SK-N-SH (cell line): ENCODE measurements around the gene GAMT. TPM values are rescaled to one million over a fixed set of nuclear protein-coding genes. Genes with fewer than 3 reads are reported as not detected.
A peak's percentile ranks its signal among the peaks of the same experiment; 100 is the strongest.

Source experiments
- CTCF ChIA-PET: fragments of 300-600, 350-600 bp; formaldehyde crosslinking; extraction: SDS; loops from one replicate; lab custom pipeline; 2021; lab: Yijun Ruan, JAX
- POLR2A ChIA-PET: fragments of 350-600 bp; sonication (Branson Sonifier 250); formaldehyde crosslinking; extraction: SDS; loops from one replicate; lab custom pipeline; 2020; ENCODE audit warnings: antibody characterized with exemption, inconsistent platforms; lab: Yijun Ruan, JAX
- DNase-seq: peaks from one replicate; pipeline ENCODE4 v3.0.0; 2012
- H2AFZ ChIP-seq: fragments of 200-600 bp; sonication (generic); 2 replicates; pipeline ENCODE4 v1.8.1; 2016; ENCODE audit warnings: antibody characterized with exemption, mild to moderate bottlenecking, low read depth
- H3F3A ChIP-seq: fragments of 200-600 bp; sonication (generic); replicated peaks from 2 replicates; pipeline ENCODE3; 2016; ENCODE audit warnings: antibody characterized with exemption, mild to moderate bottlenecking; ENCODE audit not compliant: insufficient read depth
- H3K27ac ChIP-seq, 2 experiments: fragments of 200-500 bp in 1 of 2; fragments of 200-600 bp in 1 of 2; sonication (Bioruptor generic) in 1 of 2; sonication (generic), shearing (Covaris generic) in 1 of 2; 2 replicates each; pipeline versions ENCODE4 v1.5.1 to v1.6.1; 2014 to 2016; ENCODE audit warnings: low read depth in 2 of 2, inconsistent platforms in 1 of 2, low read length in 1 of 2, mild to moderate bottlenecking in 1 of 2, mixed read lengths in 1 of 2
- H3K27me3 ChIP-seq: fragments of 200-600 bp; sonication (generic), shearing (Covaris generic); 2 replicates; pipeline ENCODE4 v1.6.1; 2016; ENCODE audit warnings: mixed run types; ENCODE audit not compliant: insufficient read depth
- H3K36me3 ChIP-seq, 2 experiments: fragments of 200-500 bp in 1 of 2; fragments of 200-600 bp in 1 of 2; sonication (Bioruptor generic) in 1 of 2; sonication (generic) in 1 of 2; replicated peaks in 1 of 2; 2 replicates each; pipeline versions ENCODE3 to v1.5.1; 2014 to 2016; ENCODE audit warnings: low read length in 1 of 2, mild to moderate bottlenecking in 1 of 2; ENCODE audit not compliant: insufficient read depth in 2 of 2, control insufficient read depth in 1 of 2
- H3K4me1 ChIP-seq, 2 experiments: fragments of 200-500 bp in 1 of 2; fragments of 200-600 bp in 1 of 2; sonication (Bioruptor generic) in 1 of 2; sonication (generic), shearing (Covaris generic) in 1 of 2; 2 replicates each; pipeline versions ENCODE4 v1.5.1 to v1.6.1; 2014 to 2016; ENCODE audit warnings: low read depth in 1 of 2, low read length in 1 of 2, mixed run types in 1 of 2; ENCODE audit not compliant: insufficient read depth in 2 of 2, control insufficient read depth in 1 of 2
- H3K4me2 ChIP-seq: fragments of 200-600 bp; sonication (generic), shearing (Covaris generic); 2 replicates; pipeline ENCODE4 v1.6.1; 2017; ENCODE audit warnings: mixed run types
- H3K4me3 ChIP-seq, 2 experiments: fragments of 200-500 bp in 1 of 2; fragments of 200-600 bp in 1 of 2; sonication (Bioruptor generic) in 1 of 2; sonication (generic), shearing (Covaris generic) in 1 of 2; 2 replicates each; pipeline versions ENCODE4 v1.5.1 to v1.8.1; 2014 to 2016; ENCODE audit warnings: low read depth in 2 of 2, inconsistent platforms in 1 of 2, low read length in 1 of 2, mild to moderate bottlenecking in 1 of 2, mixed read lengths in 1 of 2, moderate library complexity in 1 of 2
- H3K79me2 ChIP-seq: fragments of 200-600 bp; sonication (generic); 2 replicates; pipeline ENCODE4 v1.8.1; 2017; ENCODE audit warnings: mild to moderate bottlenecking; ENCODE audit not compliant: insufficient read depth
- H3K9ac ChIP-seq: fragments of 200-600 bp; sonication (generic); 2 replicates; pipeline ENCODE4 v1.6.1; 2017; ENCODE audit warnings: mixed run types
- H3K9me2 ChIP-seq: fragments of 200-600 bp; sonication (generic); 2 replicates; pipeline ENCODE4 v1.6.1; 2017; ENCODE audit warnings: mixed run types
- H3K9me3 ChIP-seq: fragments of 200-600 bp; sonication (generic); 2 replicates; pipeline ENCODE4 v1.6.1; 2017; ENCODE audit warnings: mixed run types, mild to moderate bottlenecking, moderate library complexity
- H4K20me1 ChIP-seq: fragments of 200-600 bp; sonication (generic); 2 replicates; pipeline ENCODE4 v1.6.1; 2017; ENCODE audit warnings: mild to moderate bottlenecking, mixed run types; ENCODE audit not compliant: insufficient read depth
- CHD2 ChIP-seq: fragments of 150-350 bp; IDR thresholded peaks from 2 replicates; pipeline ENCODE4 v1.6.1; 2018; ENCODE audit warnings: low read length; ENCODE audit not compliant: partially characterized antibody
- EP300 ChIP-seq, 2 experiments: IDR thresholded peaks; 2 replicates each; pipeline versions ENCODE4 v1.4.0 to v1.6.1; 2012; ENCODE audit warnings: borderline replicate concordance in 1 of 2, low read depth in 1 of 2, low read length in 1 of 2
- FOSL2 ChIP-seq: IDR thresholded peaks from 2 replicates; pipeline ENCODE4 v1.4.0; 2012; ENCODE audit warnings: low read depth, mild to moderate bottlenecking, moderate library complexity, borderline replicate concordance
- FOXJ3 ChIP-seq: sonication (generic); formaldehyde crosslinking; IDR thresholded peaks from 2 replicates; pipeline ENCODE4 v1.5.1; 2020; ENCODE audit warnings: mild to moderate bottlenecking, missing genetic modification reagents
- FOXM1 ChIP-seq: IDR thresholded peaks from 2 replicates; pipeline ENCODE4 v1.4.0; 2012; ENCODE audit warnings: low read depth, mild to moderate bottlenecking
- GATA2 ChIP-seq: sonication (generic); formaldehyde crosslinking; IDR thresholded peaks from 2 replicates; pipeline ENCODE4 v1.5.0; 2020; ENCODE audit warnings: mild to moderate bottlenecking, missing genetic modification reagents
- MEF2A ChIP-seq: IDR thresholded peaks from 2 replicates; pipeline ENCODE4 v1.4.0; 2012; ENCODE audit warnings: low read depth, borderline replicate concordance
- NFIC ChIP-seq: IDR thresholded peaks from 2 replicates; pipeline ENCODE4 v1.4.0; 2012; ENCODE audit warnings: borderline replicate concordance
- NRF1 ChIP-seq: IDR thresholded peaks from 2 replicates; pipeline ENCODE4 v1.6.1; 2012; ENCODE audit warnings: low read depth, mild to moderate bottlenecking, low read length
- POLR2AphosphoS5 ChIP-seq: IDR thresholded peaks from 2 replicates; pipeline ENCODE4 v1.6.1; 2012; ENCODE audit warnings: low read depth, low read length
- RCOR1 ChIP-seq: fragments of 150-350 bp; IDR thresholded peaks from 2 replicates; pipeline ENCODE4 v1.6.1; 2017; ENCODE audit warnings: antibody characterized with exemption, low read length
- RXRA ChIP-seq: IDR thresholded peaks from 2 replicates; pipeline ENCODE4 v1.4.0; 2012; ENCODE audit warnings: low read depth, mild to moderate bottlenecking, borderline replicate concordance
- TCF12 ChIP-seq: IDR thresholded peaks from 2 replicates; pipeline ENCODE4 v1.4.0; 2012
- WGBS: methylation state at CpG from one replicate; pipeline ENCODE4 v1.1.6; 2017; ENCODE audit warnings: low lambda C conversion rate; 5-methylcytosine and 5-hydroxymethylcytosine counted together
- polyA plus RNA-seq, 3 experiments: library from polyadenylated mRNA; depleted of rRNA; stranded (reverse); fragments of >200 nt; gene quantifications; 2 replicates each; pipeline ENCODE4 v1.2.3, GENCODE V29; 2012
- TF ChIP-seq, protein P1 (sequence below): IDR thresholded peaks from 2 replicates; pipeline ENCODE4 v1.6.1; 2012; ENCODE audit warnings: mild to moderate bottlenecking, low read depth, low read length, moderate library complexity
- TF ChIP-seq, protein P2 (sequence below): fragments of 200-600 bp; sonication (generic); IDR thresholded peaks from 2 replicates; pipeline ENCODE4 v1.6.1; 2017; ENCODE audit warnings: antibody characterized with exemption, mild to moderate bottlenecking, moderate library complexity
- TF ChIP-seq, protein P3 (sequence below): IDR thresholded peaks from 2 replicates; pipeline ENCODE4 v1.4.0; 2012; ENCODE audit warnings: low read depth, borderline replicate concordance
- TF ChIP-seq, protein P4 (sequence below): fragments of 150-350 bp; IDR thresholded peaks from 2 replicates; pipeline ENCODE4 v1.6.1; 2016; ENCODE audit warnings: mild to moderate bottlenecking, low read depth, low read length
- TF ChIP-seq, protein P5 (sequence below): IDR thresholded peaks from 2 replicates; pipeline ENCODE4 v1.4.0; 2012; ENCODE audit warnings: low read depth
- TF ChIP-seq, protein P6 (sequence below): IDR thresholded peaks from 2 replicates; pipeline ENCODE4 v1.4.0; 2012; ENCODE audit warnings: low read depth, borderline replicate concordance

GAMT gene
- polyA plus RNA-seq, 1 of the 3 experiments (the other 2 are of a cell fraction), result 85.3 TPM

DNA sequence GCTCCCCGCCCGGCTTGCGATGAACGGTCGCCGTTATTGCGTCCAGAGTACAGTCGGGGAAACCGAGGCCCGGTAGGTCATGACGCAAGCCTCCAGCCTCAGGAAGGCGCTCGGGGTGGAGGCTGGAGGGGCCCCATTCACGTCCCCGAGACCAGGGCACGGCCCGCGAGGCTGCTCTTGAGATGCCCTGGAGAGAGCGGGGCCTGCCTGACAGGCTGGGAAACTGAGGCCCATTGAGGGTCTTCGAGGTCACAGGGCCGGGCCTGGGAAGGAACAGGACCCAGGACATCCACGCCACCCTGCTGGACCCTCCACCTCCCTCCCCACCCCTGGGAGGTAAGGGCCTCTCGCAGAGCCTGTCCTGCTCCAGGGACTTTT lies 17.3 kb downstream of the GAMT start (continued):
- TF ChIP-seq, protein P1, sequence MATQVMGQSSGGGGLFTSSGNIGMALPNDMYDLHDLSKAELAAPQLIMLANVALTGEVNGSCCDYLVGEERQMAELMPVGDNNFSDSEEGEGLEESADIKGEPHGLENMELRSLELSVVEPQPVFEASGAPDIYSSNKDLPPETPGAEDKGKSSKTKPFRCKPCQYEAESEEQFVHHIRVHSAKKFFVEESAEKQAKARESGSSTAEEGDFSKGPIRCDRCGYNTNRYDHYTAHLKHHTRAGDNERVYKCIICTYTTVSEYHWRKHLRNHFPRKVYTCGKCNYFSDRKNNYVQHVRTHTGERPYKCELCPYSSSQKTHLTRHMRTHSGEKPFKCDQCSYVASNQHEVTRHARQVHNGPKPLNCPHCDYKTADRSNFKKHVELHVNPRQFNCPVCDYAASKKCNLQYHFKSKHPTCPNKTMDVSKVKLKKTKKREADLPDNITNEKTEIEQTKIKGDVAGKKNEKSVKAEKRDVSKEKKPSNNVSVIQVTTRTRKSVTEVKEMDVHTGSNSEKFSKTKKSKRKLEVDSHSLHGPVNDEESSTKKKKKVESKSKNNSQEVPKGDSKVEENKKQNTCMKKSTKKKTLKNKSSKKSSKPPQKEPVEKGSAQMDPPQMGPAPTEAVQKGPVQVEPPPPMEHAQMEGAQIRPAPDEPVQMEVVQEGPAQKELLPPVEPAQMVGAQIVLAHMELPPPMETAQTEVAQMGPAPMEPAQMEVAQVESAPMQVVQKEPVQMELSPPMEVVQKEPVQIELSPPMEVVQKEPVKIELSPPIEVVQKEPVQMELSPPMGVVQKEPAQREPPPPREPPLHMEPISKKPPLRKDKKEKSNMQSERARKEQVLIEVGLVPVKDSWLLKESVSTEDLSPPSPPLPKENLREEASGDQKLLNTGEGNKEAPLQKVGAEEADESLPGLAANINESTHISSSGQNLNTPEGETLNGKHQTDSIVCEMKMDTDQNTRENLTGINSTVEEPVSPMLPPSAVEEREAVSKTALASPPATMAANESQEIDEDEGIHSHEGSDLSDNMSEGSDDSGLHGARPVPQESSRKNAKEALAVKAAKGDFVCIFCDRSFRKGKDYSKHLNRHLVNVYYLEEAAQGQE, result no peak
- TF ChIP-seq CHD2 (no peak), GATA2 (CRISPR knock-in tag) (no peak)
- TF ChIP-seq, all 33 proteins: peak for 0

DNA sequence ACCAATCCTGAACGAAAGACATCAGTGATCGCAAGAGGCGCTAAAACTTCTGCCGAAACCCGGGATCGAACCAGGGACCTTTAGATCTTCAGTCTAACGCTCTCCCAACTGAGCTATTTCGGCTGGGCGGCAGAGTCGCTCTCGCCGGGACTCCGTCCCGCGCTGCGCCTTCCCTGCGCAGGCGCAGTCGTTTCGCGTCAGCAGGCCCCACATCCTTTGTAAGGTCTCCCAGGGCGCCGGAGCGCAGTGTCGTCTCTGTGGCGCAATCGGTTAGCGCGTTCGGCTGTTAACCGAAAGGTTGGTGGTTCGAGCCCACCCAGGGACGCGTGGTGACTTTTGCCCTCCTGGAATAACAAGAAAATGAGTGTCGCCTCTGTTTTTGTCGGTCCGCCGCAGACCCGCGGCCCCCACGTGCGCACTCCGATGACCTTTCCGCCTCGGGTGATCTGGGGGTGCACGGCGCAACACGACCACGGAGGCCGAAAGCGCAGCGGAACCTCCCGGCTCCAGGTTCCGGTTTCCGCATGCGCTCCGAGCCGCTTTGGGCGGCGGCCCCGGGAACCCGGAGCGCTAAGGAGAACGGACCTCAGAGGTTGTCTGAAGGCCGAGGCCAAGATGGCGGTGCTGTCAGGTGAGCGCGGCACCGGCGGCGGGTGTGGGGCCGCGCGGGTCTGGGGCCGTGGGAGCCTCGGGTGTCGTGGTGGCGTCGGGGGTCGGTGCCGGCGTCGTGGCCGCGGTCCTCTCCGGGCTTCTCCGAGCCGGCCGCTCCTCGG lies 17.8 kb downstream of the GAMT start, which contains the start of gene NDUFS7:
Gene NDUFS7 (plus strand): TSS at position 596 of the 773 bp plus-strand sequence. CDS start 20 bp downstream, at position 616.
- WGBS, result under 1% methylated on average over 42 of the region's 90 CpGs
- DNase-seq, result peak; percentile 90
- CTCF ChIA-PET, result interaction anchor here (0.6 to 5.0 kb wide), 9 partner anchors 11 to 215 kb away, joined by 3 to 34 read pairs (median 4); no protein-coding TSS in a partner anchor
- H4K20me1 ChIP-seq, result no peaks in the 10 kb centered on the region
- H3K4me2 ChIP-seq, result peak within 1 kb of the TSS; percentile 94
- no peaks in the 10 kb centered on the region for H3K9me3 ChIP-seq
- peak within 1 kb of the TSS; percentile 83 to 91 for H3K4me3 ChIP-seq
- peak within 1 kb of the TSS; percentile 62 to 87 for H3K27ac ChIP-seq
- H3K9me2 ChIP-seq, result no peaks in the 10 kb centered on the region
- no peaks in the 10 kb centered on the region for H3K27me3 ChIP-seq
- H3K4me1 ChIP-seq, result peaks cover 0 to 12% of the 10 kb centered on the region in 2 experiments; a peak in 1 of 4 replicates
- peaks cover 10% of the 10 kb centered on the region for H3F3A ChIP-seq
- peak within 1 kb of the TSS; percentile 66 for H3K9ac ChIP-seq
- H3K36me3 ChIP-seq, result no peaks in the 10 kb centered on the region
- POLR2A ChIA-PET, result interaction anchor here (0.9 to 1.6 kb wide), 6 partner anchors 11 to 115 kb away, joined by 3 to 5 read pairs (median 4); a partner anchor contains a TSS
- H2AFZ ChIP-seq, result peak within 1 kb of the TSS; percentile 72; the same call in 1 of the 2 replicates
- peaks cover 17% of the 10 kb centered on the region for H3K79me2 ChIP-seq
- TF ChIP-seq CHD2 (peak; percentile 34), POLR2AphosphoS5 (peak; percentile 25; the same call in 1 of the 2 replicates), RCOR1 (peak; percentile 49; the same call in 1 of the 2 replicates), GATA2 (CRISPR knock-in tag) (no peak), RXRA (peak; percentile 92; the same call in 1 of the 2 replicates), NFIC (no peak), FOXM1 (0 out of 2 replicates have a peak, but pooled peaks have one; percentile 41), EP300 (IDR thresholded peaks at IDR 0.05; ENCODE audit: borderline replicate concordance in 1 of 2, low read depth in 1 of 2, low read length in 1 of 2) (peak; percentile 1 to 51; a peak in 2 of 4 replicates), FOSL2 (peak; percentile 48; the same call in 1 of the 2 replicates), TCF12 (no peak; the same call in 1 of the 2 replicates), FOXJ3 (CRISPR knock-in tag) (peak; percentile 34; the same call in 1 of the 2 replicates), MEF2A (no peak), NRF1 (peak; percentile 82)
- TF ChIP-seq, protein P2, sequence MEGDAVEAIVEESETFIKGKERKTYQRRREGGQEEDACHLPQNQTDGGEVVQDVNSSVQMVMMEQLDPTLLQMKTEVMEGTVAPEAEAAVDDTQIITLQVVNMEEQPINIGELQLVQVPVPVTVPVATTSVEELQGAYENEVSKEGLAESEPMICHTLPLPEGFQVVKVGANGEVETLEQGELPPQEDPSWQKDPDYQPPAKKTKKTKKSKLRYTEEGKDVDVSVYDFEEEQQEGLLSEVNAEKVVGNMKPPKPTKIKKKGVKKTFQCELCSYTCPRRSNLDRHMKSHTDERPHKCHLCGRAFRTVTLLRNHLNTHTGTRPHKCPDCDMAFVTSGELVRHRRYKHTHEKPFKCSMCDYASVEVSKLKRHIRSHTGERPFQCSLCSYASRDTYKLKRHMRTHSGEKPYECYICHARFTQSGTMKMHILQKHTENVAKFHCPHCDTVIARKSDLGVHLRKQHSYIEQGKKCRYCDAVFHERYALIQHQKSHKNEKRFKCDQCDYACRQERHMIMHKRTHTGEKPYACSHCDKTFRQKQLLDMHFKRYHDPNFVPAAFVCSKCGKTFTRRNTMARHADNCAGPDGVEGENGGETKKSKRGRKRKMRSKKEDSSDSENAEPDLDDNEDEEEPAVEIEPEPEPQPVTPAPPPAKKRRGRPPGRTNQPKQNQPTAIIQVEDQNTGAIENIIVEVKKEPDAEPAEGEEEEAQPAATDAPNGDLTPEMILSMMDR, result peak; percentile 39; the same call in 1 of the 2 replicates
- TF ChIP-seq, protein P3, sequence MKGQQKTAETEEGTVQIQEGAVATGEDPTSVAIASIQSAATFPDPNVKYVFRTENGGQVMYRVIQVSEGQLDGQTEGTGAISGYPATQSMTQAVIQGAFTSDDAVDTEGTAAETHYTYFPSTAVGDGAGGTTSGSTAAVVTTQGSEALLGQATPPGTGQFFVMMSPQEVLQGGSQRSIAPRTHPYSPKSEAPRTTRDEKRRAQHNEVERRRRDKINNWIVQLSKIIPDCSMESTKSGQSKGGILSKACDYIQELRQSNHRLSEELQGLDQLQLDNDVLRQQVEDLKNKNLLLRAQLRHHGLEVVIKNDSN, result peak; percentile 67
- TF ChIP-seq, protein P4, sequence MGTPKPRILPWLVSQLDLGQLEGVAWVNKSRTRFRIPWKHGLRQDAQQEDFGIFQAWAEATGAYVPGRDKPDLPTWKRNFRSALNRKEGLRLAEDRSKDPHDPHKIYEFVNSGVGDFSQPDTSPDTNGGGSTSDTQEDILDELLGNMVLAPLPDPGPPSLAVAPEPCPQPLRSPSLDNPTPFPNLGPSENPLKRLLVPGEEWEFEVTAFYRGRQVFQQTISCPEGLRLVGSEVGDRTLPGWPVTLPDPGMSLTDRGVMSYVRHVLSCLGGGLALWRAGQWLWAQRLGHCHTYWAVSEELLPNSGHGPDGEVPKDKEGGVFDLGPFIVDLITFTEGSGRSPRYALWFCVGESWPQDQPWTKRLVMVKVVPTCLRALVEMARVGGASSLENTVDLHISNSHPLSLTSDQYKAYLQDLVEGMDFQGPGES, result no peak
- TF ChIP-seq, protein P5, sequence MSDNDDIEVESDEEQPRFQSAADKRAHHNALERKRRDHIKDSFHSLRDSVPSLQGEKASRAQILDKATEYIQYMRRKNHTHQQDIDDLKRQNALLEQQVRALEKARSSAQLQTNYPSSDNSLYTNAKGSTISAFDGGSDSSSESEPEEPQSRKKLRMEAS, result peak; percentile 91
- TF ChIP-seq, protein P6, sequence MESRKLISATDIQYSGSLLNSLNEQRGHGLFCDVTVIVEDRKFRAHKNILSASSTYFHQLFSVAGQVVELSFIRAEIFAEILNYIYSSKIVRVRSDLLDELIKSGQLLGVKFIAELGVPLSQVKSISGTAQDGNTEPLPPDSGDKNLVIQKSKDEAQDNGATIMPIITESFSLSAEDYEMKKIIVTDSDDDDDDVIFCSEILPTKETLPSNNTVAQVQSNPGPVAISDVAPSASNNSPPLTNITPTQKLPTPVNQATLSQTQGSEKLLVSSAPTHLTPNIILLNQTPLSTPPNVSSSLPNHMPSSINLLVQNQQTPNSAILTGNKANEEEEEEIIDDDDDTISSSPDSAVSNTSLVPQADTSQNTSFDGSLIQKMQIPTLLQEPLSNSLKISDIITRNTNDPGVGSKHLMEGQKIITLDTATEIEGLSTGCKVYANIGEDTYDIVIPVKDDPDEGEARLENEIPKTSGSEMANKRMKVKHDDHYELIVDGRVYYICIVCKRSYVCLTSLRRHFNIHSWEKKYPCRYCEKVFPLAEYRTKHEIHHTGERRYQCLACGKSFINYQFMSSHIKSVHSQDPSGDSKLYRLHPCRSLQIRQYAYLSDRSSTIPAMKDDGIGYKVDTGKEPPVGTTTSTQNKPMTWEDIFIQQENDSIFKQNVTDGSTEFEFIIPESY, result peak; percentile 76; the same call in 1 of the 2 replicates
